ENCODE measurements around the gene PRPF19.
"Not testable (repeated sequence)": the region's sequence is repeated elsewhere in the genome, so short reads cannot be mapped to it uniquely, and the experiment has no call there.

Gene PRPF19

DNA sequence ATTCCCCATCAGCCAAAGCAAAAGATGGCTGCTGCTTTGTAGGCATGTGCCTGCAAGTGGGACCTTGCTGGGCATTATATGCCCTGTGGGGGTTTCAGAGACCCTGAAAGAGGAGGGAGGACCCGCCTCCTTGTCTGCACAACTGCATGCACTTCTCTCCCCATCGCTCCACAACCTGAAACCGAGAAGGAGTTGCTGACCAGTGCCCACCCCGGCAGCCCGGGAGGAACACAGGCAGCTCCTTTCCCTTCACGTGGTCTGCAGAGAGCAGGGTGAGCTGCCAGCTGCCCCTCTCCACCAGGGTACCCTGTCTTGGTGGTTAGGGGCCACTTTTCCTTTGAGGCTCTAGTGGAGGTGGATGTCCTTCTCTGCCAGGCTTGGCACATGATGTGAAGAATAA lies 16.5 kb upstream of the PRPF19 start:
- DNase-seq, result no peak

DNA sequence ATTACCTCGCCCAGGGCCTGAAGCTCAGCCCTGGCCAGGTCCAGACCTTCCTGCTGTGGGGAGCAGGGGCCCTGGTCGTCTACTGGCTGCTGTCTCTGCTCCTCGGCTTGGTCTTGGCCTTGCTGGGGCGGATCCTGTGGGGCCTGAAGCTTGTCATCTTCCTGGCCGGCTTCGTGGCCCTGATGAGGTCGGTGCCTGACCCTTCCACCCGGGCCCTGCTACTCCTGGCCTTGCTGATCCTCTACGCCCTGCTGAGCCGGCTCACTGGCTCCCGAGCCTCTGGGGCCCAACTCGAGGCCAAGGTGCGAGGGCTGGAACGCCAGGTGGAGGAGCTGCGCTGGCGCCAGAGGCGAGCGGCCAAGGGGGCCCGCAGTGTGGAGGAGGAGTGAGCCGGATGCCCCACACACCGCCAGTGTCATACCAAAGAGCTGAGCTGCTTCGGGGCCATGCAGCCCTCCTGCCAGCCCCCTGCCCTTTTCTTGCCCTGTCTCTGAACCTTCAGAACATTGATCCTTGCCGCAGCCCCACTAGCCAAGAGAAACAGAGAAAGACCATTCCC lies 15.5 kb upstream of the PRPF19 start:
- DNase-seq, result no peak

DNA sequence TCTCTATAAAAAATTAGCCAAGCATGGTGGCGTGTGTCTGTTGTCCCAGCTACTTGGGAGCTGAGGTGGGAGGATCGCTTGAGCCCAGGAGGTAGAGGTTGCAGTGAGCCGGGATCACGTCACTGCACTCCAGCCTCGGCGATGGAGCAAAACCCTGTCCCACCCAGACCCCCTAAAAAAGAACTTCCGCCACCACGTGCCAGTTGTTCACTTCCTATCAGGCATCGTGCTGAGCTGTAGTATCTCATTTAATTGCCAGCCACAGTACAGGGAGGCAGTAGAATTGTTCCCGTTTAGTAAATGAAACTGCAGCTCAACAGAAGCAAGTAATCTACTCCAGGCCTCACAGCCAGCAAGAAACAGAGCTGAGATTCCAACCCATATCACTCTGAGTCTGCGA lies 14.9 kb upstream of the PRPF19 start:
- no peak for DNase-seq

DNA sequence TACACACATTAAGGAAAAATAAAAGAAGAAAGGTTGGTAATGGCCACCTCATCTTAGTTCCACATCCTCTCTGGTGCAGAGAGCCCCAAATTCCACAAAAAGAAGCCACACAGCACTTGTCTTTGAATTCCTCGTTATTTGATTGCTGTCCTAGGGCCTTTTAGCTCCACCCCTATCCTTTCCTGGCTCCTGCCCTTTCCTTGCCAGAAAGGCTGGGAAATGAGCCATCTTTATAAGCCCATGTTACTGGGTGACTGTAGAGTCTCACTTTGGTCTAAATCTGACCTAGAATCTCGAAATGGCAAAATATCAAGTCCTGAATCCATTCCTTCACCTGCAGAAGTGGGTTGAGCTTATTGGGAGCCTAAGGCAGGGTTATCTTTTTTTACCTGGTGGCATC lies 13.6 kb upstream of the PRPF19 start:
- no peak for DNase-seq

DNA sequence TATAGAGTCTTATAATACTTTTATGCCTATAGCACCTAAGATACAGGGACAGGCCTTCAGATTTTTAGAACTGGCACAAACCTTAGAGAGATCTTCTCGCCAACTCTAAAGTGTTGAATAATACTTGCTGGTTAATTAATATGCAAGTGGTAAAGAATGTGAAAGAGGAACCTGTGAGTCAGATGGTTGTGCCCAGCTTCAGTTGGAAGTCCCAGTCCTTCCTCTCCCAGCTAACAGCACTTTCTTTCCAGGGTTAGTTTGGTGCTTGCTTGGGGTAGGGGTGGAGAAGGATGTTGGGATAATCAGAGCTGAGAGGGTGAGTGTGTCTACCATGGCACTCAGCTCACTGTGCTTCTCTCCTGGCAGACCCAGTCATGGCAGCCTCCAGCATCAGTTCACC lies 12.9 kb upstream of the PRPF19 start:
- no peak for DNase-seq

DNA sequence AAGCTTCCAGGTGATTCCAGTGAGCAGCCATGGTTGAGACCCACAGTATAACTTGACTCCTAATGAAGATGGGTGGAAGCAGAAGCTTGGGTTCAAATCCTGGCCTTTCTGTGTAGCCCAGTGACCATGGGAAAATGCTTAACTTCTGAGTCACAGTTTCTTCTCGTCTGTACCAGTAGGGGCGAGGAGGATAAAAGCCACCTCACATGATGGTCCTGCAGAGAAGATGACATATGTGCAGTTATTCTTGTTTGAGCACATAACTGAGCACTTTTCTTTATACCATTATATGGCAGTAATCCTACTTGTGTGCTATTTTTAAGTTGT lies 12.5 kb upstream of the PRPF19 start:
- DNase-seq, result no peak

DNA sequence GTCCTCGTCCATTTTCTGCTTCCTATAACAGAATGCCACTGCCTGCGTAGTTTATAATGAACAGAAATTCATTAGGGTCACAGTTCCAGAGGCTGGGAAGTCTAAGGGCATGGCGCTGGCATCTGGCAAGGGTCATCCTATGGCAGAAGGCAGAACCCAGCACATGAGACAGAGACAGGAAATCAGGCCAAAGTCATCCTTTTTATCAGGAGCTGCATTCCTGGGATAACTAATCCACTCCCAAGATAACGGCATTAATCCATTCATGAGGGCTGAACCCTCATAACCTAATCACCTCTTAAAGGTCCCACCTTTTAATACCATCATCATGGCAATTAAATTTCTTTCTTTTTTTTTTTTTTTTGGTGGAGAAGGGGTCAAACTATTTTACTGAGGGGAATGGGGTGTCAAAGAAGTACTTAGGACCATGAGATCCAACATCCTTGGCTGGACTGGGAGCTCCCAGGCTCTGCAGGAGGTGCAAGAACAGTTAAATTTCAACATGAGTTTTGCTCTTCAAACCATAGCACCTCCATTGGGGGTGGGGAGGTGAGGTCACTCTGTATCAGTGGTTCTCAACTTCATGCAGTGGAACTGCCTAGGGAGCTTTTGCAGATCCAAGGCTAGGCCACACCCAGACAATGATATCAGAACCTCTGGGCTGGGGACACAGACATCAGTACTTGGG lies 12.0 kb upstream of the PRPF19 start:
- DNase-seq, result no peak

DNA sequence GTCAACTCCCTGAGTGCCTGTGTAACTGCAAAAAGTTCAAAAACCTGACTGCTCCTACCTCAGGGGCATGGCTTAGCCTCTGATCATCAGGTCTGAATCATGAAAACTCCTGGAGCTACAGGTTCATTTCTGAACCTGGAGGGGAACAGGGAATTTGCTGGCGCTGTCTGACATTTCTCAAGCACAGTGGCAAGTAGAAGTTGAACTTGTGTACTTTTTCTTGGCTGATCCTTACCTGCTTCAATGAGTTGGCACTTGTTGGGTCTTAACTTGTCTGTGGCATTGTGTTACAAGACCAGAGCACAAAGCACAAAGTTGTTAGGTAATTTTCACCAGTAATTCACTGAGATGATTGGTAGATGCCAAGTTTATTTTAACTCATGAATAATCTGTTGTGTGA lies 10.9 kb upstream of the PRPF19 start:
- DNase-seq, result no peak

DNA sequence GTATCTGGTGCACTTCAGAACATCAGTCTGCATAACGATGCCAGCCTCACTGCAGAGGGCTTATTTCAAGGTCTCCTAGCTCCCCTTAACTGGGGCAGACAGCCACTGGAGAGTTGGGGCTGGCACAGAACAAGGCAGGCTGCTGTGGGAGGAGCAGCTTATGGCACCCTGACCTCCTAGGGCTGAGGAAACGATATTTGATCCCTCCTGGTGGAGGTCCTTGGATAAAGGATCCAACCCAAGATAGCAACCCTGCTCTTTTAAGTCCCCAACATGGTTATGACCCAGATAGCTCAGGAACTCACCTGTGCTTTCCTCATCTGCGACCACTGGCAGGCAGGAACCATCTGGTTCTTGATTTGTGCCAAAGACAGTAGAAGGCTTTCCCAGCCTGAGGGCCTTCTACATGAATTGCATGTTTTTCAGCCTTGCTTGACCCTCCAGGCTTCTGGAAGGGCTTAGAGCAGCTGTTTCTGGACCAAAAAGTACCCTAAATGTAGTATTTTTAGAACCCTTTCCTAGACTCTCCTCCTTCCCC lies 10.4 kb upstream of the PRPF19 start:
- DNase-seq, result no peak

DNA sequence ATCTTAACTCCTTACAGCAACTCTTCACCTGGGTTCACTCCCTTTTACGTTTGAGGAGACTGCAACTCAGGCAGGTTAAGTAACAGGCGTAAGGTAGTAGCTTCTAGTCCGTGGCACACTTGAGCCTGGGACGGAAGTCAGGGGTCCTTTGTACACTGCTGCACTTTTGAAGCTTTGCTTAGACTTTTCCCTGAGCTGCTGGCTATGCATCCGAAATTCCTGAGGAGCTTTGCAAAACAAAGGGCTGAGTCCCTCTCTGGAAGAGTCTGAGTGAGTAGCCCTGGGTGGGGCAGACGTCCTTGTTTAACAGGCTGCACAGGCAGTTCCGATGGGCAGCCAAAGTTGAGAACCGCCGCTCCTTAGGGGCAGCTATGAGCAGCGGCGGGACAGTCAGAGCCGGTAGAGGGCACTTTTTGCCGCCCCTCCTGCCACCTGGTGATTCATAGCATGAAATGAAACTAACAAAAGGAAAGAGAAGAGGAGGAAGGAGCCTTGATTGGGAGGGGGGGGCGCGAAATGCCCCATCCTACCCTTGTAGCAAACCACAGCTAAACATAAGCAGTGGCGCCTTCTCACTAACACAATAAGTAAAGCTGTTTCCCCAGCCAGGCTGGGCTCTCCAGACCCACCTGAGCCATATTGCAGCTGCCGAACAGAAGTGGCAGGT lies 9.0 kb upstream of the PRPF19 start:
- DNase-seq, result no peak

DNA sequence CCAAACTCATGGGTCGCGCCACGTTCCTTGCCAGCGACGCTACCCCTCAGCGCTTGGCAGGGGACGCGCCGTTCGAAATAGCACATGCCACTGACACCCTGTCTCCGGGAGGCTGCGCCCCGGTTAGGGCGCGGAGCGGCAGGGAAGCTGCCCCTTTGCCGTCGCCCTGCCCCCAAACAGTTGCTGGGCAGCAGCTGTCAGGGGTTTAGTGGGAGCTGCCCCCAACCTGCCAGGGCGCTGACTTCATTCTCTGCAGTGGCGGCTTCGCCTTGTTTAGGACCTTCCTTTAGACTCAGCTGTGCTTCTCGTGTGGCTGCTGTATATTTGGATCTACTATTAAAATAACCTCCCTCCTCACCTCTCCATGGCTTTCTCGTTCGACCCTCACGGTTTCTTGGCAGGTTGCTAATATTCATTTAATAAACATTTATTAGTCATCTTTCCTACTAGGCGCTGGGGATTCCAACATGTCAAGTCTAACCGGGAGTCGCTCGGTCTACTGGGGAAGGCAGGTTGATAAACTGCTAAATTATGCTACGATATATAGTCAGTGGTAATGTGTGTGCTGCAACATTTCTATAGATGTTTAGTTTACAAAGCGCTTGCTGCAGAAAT lies 8.4 kb upstream of the PRPF19 start:
- DNase-seq, result no peak

DNA sequence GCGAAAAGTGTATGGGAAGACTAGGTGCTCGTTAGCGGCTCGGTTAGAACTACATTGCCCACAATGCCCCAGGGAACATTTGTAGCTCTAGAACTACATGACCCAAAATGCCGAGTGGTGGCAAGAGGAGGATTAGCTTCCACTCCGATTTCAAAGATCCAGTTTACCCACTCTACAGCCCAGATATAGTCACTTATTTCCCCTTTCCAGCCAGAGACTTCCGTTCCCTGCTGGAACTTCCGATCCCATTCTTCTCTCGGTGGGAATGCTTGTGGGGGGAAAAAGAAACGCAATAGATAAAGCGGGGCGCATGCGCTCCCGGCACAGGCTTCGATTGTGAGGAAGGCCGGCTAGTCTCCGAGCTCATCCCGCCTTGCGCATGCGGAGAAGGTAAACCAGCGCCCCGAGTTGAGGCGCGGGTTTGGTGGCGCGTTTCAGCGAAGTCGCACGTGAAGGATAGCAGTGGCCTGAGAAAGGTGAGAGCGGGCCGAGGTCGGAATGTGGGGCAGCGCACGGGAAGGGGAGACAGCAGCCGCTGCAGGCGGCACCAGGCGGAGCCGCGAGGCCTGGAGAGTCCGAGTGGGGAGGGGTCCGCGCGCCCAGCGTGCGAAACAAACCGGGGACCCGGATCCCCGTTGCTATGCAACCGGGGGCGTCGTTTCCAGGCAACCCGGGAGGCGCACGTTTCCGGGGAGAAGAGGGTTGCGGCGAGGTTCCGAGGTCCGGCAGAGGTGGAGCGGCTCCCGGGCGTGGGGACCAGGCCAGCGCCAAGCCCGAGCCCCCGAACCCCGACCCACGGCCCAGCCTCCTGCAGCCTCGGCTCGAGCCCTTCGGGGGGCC lies 7.6 kb upstream of the PRPF19 start, which contains the start of gene TMEM109:
TMEM109 (plus strand) TSS at position 366 of the 840 bp plus-strand sequence. CDS start 5,536 bp downstream, outside the sequence.
- DNase-seq, result peak; percentile 90

DNA sequence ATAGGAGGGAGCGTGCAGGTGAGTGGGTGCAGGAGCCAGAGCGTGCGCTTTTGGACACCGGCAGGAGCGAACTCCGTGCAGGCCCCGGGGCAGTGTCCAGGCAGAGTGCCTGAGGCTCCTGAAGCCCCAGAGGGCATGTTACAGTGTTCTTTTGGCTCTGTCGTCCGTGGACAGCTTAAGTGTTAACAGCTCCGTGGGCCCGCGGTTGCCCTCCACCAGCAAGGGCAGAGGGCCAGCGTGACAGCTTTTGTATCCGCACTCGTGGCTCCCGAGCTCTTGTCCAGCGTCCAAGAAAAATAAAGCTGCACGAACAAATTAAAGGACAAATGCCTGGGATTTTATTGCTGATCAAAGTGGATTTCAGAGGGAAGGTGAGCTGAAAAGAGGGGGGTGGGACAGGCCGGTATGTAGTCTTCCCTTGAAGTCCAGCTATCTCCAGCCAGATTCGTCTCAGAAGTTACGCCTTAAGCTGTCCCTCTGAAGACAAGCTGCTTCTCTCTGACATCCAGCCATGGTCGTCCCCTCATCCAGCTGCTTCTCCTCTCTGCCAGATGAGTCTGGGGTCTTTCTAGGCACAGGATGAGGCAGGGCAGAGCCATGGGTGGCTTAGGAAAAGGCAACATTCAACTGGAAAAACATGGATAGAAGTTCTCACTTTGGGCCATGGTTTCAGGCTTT lies 6.6 kb upstream of the PRPF19 start:
- DNase-seq, result no peak

DNA sequence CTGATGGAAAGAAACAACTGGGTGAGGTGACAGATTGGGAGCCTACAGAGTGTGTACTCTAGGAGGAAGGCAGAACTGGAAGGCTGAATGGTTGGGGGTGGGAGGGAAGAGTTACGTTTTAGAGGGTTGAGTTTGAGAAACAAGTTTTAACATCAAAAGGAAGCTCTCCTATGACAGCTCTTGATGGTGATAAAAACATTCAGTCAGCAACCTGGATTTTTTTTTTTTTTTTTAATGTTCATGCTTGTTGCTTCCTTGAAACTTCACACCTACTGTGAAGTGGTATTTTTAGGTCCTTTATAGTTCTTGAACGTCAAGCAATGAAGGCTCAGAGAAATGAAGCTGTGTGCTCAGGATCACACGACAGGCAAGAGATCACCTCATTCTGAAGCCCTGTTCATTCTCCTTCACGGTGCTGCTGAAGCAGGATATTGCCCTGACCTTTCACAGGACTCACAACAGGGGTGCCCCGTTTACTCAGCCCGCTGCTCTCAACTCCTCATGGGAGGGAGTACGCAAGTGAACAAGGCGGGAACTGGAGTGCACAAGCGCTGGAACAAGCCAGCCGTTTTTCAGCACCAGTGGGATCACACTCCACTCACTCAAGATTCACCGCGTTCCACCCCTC lies 6.0 kb upstream of the PRPF19 start:
- no peak for DNase-seq

DNA sequence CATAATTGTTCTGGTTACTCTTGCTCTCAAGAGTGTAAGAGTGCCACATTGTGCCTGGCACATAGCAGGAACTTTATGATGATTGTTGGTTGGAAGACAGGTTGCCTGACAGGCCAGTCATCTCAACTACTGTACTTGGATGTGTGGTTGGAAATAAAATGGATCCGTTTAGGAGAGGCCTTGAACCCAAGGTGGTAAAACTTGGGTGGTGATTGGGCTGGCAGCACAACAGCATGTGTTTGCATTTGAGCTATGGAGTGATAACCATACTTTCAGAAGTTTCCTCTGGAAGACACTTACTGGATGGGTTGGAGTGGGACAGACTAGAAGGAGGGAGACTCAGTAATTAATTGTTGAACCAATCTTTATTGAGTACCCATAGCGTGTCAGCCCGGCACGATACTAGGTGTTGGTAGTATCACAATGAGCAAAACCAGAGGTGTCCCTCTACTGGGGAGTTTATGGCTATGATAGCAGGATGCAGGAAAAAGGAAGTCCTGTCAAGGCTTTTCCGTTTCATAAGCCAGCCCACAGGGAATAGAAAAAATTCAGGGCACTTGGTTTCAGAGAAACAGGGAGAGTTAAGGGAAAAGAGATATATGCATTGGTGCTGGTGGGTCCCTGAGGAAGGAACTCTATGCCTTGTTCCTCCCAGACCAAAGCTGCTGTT lies 4.5 kb upstream of the PRPF19 start:
- DNase-seq, result no peak

DNA sequence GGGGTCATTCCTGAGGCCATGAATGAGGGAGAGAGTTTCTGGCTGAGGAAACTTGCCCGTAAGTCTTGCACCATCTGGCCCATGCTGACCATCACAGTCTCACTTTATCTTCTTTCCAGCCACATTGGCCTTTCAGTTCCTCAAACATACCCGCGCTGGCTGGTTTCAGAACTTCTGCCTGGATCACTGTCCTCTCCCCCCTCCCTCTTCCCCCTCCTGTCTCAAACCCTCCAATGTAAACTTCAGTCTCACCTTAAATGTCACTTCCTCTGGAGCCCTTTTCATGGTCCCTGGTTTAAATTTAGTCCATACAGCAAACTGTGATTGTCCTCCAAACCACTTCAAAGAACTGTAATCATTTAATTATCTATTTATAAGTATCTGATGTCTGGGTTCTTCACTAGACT lies 3.9 kb upstream of the PRPF19 start:
- DNase-seq, result no peak

DNA sequence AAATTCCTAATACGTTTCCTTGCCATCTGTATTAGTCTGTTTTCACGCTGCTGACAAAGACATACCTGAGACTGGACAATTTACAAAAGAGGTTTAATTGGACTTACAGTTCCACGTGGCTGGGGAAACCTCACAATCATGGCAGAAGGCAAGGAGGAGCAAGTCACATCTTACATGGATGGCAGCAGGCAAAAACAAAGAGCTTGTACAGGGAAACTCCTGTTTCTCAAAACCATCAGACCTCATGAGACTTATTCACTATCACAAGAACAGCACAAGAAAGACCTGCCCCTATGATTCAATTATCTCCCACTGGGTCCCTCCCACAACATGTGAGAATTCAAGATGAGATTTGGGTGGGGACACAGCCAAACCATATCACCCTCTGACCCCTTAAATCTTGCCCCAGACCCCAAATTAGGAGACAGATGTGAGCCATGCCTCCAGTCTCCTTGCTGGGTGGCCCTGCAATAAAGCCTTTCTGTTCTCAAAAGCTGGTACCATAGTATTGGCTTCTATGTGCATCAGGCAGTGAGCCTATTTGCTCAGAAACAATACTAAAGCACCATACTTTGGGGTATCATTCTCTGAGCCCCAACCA lies 3.4 kb upstream of the PRPF19 start:
- not testable (repeated sequence) for DNase-seq

DNA sequence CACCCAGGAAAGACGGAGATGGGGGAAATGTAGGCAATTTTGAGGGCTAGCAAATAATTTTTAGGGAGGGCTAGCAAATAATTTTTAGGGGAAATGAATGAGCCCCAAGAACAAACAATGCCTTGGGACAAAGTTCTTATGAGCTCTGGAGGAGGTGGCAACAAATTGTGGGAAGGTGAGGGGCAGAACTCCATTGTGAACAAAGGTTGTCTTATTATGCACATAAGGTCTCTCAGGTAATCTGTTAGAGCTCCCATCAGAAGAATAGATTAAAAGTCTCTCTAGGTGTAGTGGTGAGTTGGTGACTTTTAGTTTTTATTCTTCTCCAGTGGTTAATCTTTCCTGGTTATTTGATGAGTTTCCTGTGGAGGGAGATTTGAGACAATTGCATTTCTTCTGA lies 2.4 kb upstream of the PRPF19 start:
- DNase-seq, result no peak

DNA sequence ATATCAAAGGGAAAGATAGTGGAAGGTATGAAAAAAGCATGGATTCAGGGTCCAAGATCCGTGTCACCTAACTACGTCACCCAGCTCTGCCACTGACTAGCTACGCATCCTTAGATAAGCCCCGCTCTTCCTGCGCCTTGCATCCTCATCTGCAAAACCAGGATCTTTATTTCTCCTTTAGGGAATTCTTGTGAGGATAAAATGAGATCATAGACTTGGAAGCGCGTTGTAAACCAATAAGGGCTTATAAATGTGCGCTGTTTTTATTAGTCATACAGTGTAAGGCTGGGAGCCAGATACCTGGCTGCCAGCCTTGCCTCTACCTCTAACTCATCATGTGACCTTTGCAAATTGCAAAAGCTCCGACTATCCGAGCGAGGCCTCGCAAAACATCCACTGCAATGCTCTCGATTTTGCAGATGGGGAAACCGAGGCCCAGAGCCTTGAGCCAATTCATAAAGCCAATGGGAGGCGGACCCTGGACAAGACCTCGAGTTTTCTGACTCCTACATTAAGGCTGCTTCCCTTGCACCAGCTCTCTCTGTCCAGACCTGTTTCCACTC lies 753 bp downstream of the PRPF19 start:
- DNase-seq, result no peak

DNA sequence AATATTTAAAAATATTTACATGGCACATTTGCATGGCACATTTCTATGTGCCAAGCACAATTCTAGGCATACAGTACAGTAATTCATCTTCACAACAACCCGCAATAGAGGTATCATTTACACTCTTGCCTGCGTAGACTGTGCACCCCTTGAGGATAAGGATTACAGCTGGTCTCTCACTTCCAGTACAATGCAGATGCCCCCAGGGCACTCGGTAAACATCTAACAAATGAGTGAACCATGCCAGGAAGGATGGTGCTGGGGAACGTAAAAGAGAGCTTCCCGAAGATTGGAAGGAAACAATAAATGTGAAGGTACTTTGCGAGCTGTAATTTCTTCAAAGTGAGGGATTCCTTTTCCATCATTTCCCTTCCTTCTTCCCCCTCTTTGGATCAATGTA lies 1.3 kb downstream of the PRPF19 start:
- DNase-seq, result no peak

DNA sequence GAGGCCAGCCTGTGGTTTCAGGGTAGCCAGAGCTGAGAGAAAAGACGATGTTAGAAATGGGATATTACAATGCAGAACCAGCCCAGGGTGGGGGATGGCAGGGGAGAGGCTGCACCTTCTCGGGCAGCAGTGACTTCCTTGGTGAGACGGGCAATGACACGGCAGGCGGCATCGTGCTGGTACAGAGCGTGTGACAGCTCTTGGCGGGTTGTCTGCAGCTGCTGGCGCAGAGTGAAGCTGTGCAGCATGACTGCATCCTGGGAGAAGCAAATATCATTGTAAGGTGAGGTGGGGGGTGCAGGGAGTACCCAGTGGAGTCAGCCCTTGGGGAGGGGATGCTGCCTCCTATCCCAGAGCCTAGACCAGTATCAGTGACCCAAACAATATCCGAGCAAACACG lies 3.8 kb downstream of the PRPF19 start:
- DNase-seq, result no peak
